Measurements from ENCODE around the gene SMARCA2.

DNA sequence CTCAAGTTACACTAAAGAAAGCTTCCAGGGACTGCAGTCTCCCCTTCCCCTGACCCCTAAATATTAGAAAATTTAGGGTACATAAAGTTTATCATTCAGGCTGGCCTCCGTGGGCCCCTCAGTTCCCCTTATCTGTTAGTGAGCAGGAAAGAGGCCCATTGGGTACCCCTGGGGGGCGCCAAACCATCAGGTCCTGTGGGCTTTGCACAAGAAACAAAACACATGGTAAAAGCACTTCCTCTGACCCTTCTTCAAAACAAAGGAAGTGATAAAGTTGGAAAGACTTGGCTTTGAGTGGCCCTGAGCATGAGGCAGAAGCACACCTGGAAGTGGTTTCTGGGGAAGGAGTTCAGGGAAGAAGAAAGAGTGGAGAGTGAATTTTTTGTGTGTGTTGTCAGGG is 213.0 kb downstream of the SMARCA2 start:
- TF ChIP-seq YY1 (IDR thresholded peaks at IDR 0.05; ENCODE audit: insufficient read depth, insufficient read length) (no peak), ZNF274 (IDR thresholded peaks at IDR 0.05; ENCODE audit: low read depth, low read length) (no peak), SUZ12 (IDR thresholded peaks at IDR 0.05; ENCODE audit: extremely low read depth, insufficient read depth, insufficient read length) (no peak)
